ENCODE results near the gene CD7.

- TF ChIP-seq REST (IDR thresholded peaks at IDR 0.05; ENCODE audit: low read depth) (no peak), EP300 (IDR thresholded peaks at IDR 0.05; ENCODE audit: borderline replicate concordance) (no peak), MAX (IDR thresholded peaks at IDR 0.05) (no peak), CREB1 (IDR thresholded peaks at IDR 0.05; ENCODE audit: low read depth) (no peak), NFIC (IDR thresholded peaks at IDR 0.05) (no peak)
Observed at GRCh38 chr17:82346342-82347300, 29.2 kb upstream of the CD7 start.

Data from Ishikawa (cell line).